Naive thymus-derived CD8-positive, alpha-beta T cell (primary cell): ENCODE results near the gene IL13RA2. TPM values are rescaled to one million over a fixed set of nuclear protein-coding genes. Genes with fewer than 3 reads are reported as not detected.

Experiments
- ATAC-seq, 2 donors: fragments of 150-1000 bp; cut with Tn5 transposase in 1 of 2; sonication (Bioruptor Pico), chemical (Tn5 transposase) in 1 of 2; 1 replicate in 1 of 2; 2 replicates in 1 of 2; pipeline ENCODE4 v1.10.0; 2021; ENCODE audit warnings: mild to moderate bottlenecking in 2 of 2, moderate library complexity in 2 of 2
- POLR2A ChIA-PET: fragments of 350-600 bp; sonication (Branson Sonifier 250); formaldehyde crosslinking; loops from one replicate; lab custom pipeline; 2021; ENCODE audit warnings: antibody characterized with exemption; lab: Charles Lee
- DNase-seq, 10 donors: peaks; one replicate each; pipeline versions ENCODE4 v3.0.0 to v3.0.0-alpha.2; 2020 to 2022
- H3K27ac Mint-ChIP-seq, 10 donors: one replicate each; pipeline ENCODE4 v1.8.0; 2020 to 2022; ENCODE audit warnings: mild to moderate bottlenecking in 10 of 10, mixed read lengths in 10 of 10, moderate library complexity in 4 of 10, inconsistent platforms in 1 of 10
- H3K27me3 Mint-ChIP-seq, 5 donors: one replicate each; pipeline ENCODE4 v1.8.0; 2021 to 2022; ENCODE audit warnings: mixed read lengths in 5 of 5
- H3K36me3 Mint-ChIP-seq, 3 donors: one replicate each; pipeline ENCODE4 v1.8.0; 2020 to 2022; ENCODE audit warnings: mixed read lengths in 3 of 3, mild to moderate bottlenecking in 2 of 3, inconsistent platforms in 1 of 3
- H3K4me1 Mint-ChIP-seq, 4 donors: one replicate each; pipeline ENCODE4 v1.8.0; 2021 to 2022; ENCODE audit warnings: mixed read lengths in 4 of 4
- H3K4me3 Mint-ChIP-seq, 10 donors: one replicate each; pipeline ENCODE4 v1.8.0; 2020 to 2022; ENCODE audit warnings: mild to moderate bottlenecking in 10 of 10, mixed read lengths in 10 of 10, moderate library complexity in 6 of 10, inconsistent platforms in 1 of 10
- H3K9me3 Mint-ChIP-seq, 9 donors: one replicate each; pipeline ENCODE4 v1.8.0; 2020 to 2022; ENCODE audit warnings: mixed read lengths in 9 of 9, mild to moderate bottlenecking in 3 of 9, inconsistent platforms in 1 of 9, moderate library complexity in 1 of 9
- polyA plus RNA-seq, 3 donors: library from polyadenylated mRNA; unstranded; fragments of 300-500 nt; fragmentation: Illumina TruSeq; gene quantifications; one replicate each; pipeline ENCODE4 v1.2.3, GENCODE V29; 2021
- total RNA-seq, 8 experiments: library from RNA in 2 of 8; stranded (reverse) in 2 of 8; gene quantifications; one replicate each; pipeline ENCODE4 v1.2.3 and lab custom pipeline; 2021 to 2026

IL13RA2 gene
- total and polyA plus RNA-seq, 5 experiments from 2014 or later, result not detected

DNA sequence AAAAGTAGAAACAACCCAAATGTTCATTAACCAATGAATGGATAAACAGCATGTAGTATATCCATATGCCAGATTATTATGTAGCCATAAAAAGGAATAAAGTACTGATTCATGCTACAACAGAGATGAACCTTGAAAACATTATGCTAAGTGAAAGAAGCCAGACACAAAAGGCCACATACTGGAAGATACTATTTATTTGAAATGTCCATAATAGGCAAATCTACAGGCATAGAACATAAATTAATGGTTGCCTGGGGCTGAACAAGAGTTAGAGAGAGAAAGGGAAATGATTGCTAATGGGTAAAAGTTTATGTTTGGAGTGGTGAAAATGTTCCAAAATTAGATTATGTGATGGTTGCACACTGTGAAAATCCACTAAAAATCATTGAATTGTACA, 44.4 kb downstream of the IL13RA2 start:
- Mint-ChIP-seq H3K27me3 (no peaks in the 10 kb centered on the region), H3K36me3 (no peaks in the 10 kb centered on the region), H3K9me3 (peaks cover 0 to 3% (median 0%) of the 10 kb centered on the region in 9 donors), H3K4me1 (no peaks in the 10 kb centered on the region), H3K4me3 (no peak overlapping the region), H3K27ac (no peak overlapping the region)
- DNase-seq, result no peak
- ATAC-seq, result no peak
- POLR2A ChIA-PET, result no interaction called here

DNA sequence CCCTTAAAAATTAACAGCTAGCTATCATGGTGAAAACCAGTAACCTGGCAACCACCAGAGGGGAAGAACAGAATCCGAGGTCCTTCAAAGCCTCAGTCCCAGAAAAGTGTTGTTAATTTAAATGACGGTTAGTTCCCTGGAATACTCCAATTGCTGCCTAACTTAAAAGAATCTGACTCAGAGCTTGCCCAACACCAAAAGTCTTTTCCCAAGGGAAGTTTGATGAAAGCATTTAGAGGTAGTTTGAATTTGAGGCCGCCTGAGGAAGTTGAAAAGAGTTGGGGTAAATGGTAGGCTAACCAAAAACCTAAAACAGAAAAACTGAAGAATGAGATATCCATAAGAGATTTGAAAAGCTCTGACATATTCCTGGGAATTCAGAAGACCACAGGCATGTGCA, 46.6 kb downstream of the IL13RA2 start:
- H3K9me3 Mint-ChIP-seq, result peaks cover 0 to 3% (median 0%) of the 10 kb centered on the region in 9 donors
- POLR2A ChIA-PET, result no interaction called here
- no peaks in the 10 kb centered on the region for H3K36me3 Mint-ChIP-seq
- H3K27ac Mint-ChIP-seq, result no peak overlapping the region
- H3K4me3 Mint-ChIP-seq, result no peak overlapping the region
- no peaks in the 10 kb centered on the region for H3K27me3 Mint-ChIP-seq
- no peaks in the 10 kb centered on the region for H3K4me1 Mint-ChIP-seq
- no peak for ATAC-seq
- DNase-seq, result no peak

DNA sequence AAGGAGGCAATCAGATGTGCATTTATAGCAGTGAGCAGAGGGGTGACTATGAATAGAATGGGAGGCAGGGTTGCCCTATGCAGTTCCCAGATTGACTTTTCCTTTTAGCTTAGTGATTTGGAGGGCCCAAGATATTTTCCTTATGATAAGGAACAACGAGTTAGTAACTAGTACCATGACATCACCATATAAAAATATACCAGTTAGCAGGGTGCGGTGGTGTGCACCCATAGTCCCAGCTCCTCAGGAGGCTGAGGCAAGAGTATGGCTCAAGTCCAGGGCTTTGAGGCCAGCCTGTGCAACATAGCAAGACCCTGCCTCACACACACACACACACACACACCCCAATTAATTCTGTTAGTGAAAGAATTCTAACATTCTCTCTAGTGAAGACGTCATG, 53.0 kb downstream of the IL13RA2 start:
- Mint-ChIP-seq H3K9me3 (no peaks in the 10 kb centered on the region), H3K4me1 (no peaks in the 10 kb centered on the region), H3K27ac (no peak overlapping the region), H3K4me3 (no peak overlapping the region), H3K36me3 (no peaks in the 10 kb centered on the region), H3K27me3 (no peaks in the 10 kb centered on the region)
- POLR2A ChIA-PET, result no interaction called here
- no peak for DNase-seq
- ATAC-seq, result no peak

DNA sequence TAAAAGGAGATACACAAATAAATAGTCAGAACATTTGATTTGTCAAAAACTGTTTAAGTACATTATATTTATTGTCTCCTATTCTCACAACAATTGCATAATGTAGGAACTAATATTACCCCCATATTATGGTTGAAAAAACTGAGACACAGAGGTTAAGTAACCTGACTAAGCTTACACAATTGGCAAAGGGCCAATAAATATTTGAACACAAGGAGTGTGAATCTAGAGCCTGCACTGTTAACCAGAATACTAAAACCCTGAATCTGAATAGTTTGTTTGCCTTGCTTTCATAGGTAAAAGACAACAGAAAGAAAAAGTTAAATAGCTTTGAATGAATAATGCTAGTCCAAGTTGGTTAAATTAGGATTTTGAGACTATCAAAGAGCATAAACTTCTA, 55.2 kb downstream of the IL13RA2 start:
- H3K4me3 Mint-ChIP-seq, result no peak overlapping the region

DNA sequence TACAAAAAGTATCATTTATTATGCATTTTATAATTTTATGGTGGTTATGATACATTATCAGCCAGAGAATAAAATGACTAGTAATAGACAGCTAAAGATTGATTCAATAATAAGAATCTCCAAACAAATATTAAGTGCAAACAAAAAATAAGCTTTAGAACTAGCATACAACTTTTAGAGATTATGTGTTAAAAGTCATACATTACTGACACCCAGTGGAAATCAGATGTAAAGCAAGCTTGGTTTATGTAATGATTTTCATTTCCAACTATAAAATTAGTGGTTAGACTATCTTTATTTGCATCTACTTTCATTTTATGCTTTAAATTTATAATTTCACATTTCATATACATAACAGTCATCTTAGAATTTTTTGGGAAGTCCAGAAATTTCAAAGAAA, 57.7 kb downstream of the IL13RA2 start:
- POLR2A ChIA-PET, result no interaction called here

More for the DNA sequence above, 55.2 kb downstream of the IL13RA2 start:
- Mint-ChIP-seq H3K4me1 (no peaks in the 10 kb centered on the region), H3K36me3 (no peaks in the 10 kb centered on the region), H3K27ac (no peak overlapping the region), H3K9me3 (no peaks in the 10 kb centered on the region), H3K27me3 (no peaks in the 10 kb centered on the region)
- ATAC-seq (no peak), DNase-seq (no peak)
- POLR2A ChIA-PET, result no interaction called here

More for the DNA sequence above, 57.7 kb downstream of the IL13RA2 start:
- ATAC-seq (no peak), DNase-seq (no peak)
- H3K4me3 Mint-ChIP-seq, result no peak overlapping the region
- H3K9me3 Mint-ChIP-seq, result peaks cover 0 to 2% (median 0%) of the 10 kb centered on the region in 9 donors
- no peaks in the 10 kb centered on the region for H3K27me3 Mint-ChIP-seq
- no peaks in the 10 kb centered on the region for H3K4me1 Mint-ChIP-seq
- no peaks in the 10 kb centered on the region for H3K36me3 Mint-ChIP-seq
- H3K27ac Mint-ChIP-seq, result no peak overlapping the region

Other genes with a start within 250 kb of the IL13RA2 start
- not detected for gene RBMXL3, start 171.8 kb upstream of the IL13RA2 start, total RNA-seq
- gene RBMXL3, start 171.8 kb upstream of the IL13RA2 start, polyA plus RNA-seq, result not detected
- not detected for gene LRCH2, start 216.5 kb upstream of the IL13RA2 start, total RNA-seq
- gene LRCH2, start 216.5 kb upstream of the IL13RA2 start, polyA plus RNA-seq, result not detected